GM18499 (cell line): ENCODE data around the gene SNRPB.

Experiments
- ATAC-seq: cut with Tn5 transposase; IDR thresholded peaks from one replicate; pipeline ENCODE4 v1.9.1; 2021; ENCODE audit warnings: moderate number of reproducible peaks; ENCODE audit not compliant: insufficient read depth, unreplicated experiment

SNRPB gene

GRCh38 chr20:2475850-2476741 is 5.5 kb upstream of the SNRPB start:
- no peak for ATAC-seq

GRCh38 chr20:2473516-2473915 is 2.9 kb upstream of the SNRPB start:
- ATAC-seq: no peak

GRCh38 chr20:2469991-2470422 is 582 bp downstream of the SNRPB start:
- no peak for ATAC-seq

- no peak for ATAC-seq
Observed at GRCh38 chr20:2468581-2469407, 1.8 kb downstream of the SNRPB start.

- no peak for ATAC-seq
Observed at GRCh38 chr20:2467412-2467811, 3.2 kb downstream of the SNRPB start.

- ATAC-seq: no peak
Observed at GRCh38 chr20:2465100-2465499, 5.5 kb downstream of the SNRPB start.

- no peak for ATAC-seq
Observed at GRCh38 chr20:2463616-2464365, 6.8 kb downstream of the SNRPB start.

- ATAC-seq: no peak
Observed at GRCh38 chr20:2462484-2462883, 8.1 kb downstream of the SNRPB start.

GRCh38 chr20:2460752-2461424 is 9.7 kb downstream of the SNRPB start:
- no peak for ATAC-seq

- ATAC-seq: no peak
Observed at GRCh38 chr20:2459981-2460751, 10.4 kb downstream of the SNRPB start.

- ATAC-seq: no peak
Observed at GRCh38 chr20:2458919-2459499, 11.6 kb downstream of the SNRPB start.

GRCh38 chr20:2455771-2456497 is 14.7 kb downstream of the SNRPB start:
- no peak for ATAC-seq

- no peak for ATAC-seq
Observed at GRCh38 chr20:2453792-2454191, 16.8 kb downstream of the SNRPB start.

- ATAC-seq: no peak
Observed at GRCh38 chr20:2451939-2452732, 18.5 kb downstream of the SNRPB start.

- no peak for ATAC-seq
Observed at GRCh38 chr20:2451422-2451821, 19.2 kb downstream of the SNRPB start.

- no peak for ATAC-seq
Observed at GRCh38 chr20:2449386-2449785, 21.2 kb downstream of the SNRPB start.

GRCh38 chr20:2446845-2447244 is 23.7 kb downstream of the SNRPB start:
- no peak for ATAC-seq

GRCh38 chr20:2431185-2431584 is 39.4 kb downstream of the SNRPB start:
- ATAC-seq: no peak
